Measurements from ENCODE around the gene REG1A. TPM values are rescaled to one million over a fixed set of nuclear protein-coding genes. Genes with fewer than 3 reads are reported as not detected.

Gene REG1A
- total and polyA plus RNA-seq, 9 of the 15 experiments (the other 6 are each of a cell fraction or from before 2014, with no cell fraction given), result 3.1 TPM; not detected in 8

DNA sequence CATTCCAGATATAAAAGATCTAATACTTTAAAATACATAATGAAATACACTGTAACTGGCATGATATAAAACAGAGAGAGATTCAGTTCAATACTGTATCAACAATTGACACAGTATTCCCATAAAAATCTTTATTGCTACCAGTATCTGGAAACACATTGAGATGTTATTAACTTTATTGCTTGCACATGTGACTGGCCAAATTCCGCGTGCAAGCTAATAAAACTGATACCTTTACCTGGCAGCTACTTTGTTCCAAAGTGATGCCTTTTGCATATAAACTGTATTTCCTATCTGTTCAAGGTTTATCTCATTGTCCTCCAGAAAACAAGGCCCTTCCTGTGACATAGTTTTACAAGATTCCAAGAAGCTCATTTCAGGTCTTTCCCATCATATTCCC is 17.1 kb upstream of the REG1A start:
- intact Hi-C loops (cut with micrococcal nuclease), result no loop called here
- 0% methylated on average over 2 of the region's 2 CpGs for WGBS (ENCODE audit: insufficient coverage, low coverage, missing lambda C conversion rate)
- TF ChIP-seq ZNF217 (CRISPR knock-in tag; IDR thresholded peaks at IDR 0.05) (no peak), STAT5A (IDR thresholded peaks at IDR 0.05; ENCODE audit: borderline replicate concordance, low read length) (no peak), MTA2 (IDR thresholded peaks at IDR 0.05; ENCODE audit: low read depth) (no peak), ZNF134 (CRISPR knock-in tag; conservative IDR thresholded peaks at IDR 0.05) (no peak), CEBPG (CRISPR knock-in tag; IDR thresholded peaks at IDR 0.05) (no peak), CEBPG (tag; conservative IDR thresholded peaks at IDR 0.05 in 1 of 2, IDR thresholded peaks at IDR 0.05 in 1 of 2) (no peak), SAFB2 (IDR thresholded peaks at IDR 0.05; ENCODE audit: borderline replicate concordance, low read depth, low read length, severe bottlenecking) (no peak), SMARCE1 (IDR thresholded peaks at IDR 0.05) (no peak), MYC (IDR thresholded peaks at IDR 0.05; ENCODE audit: low read depth, low read length) (no peak), MYC (CRISPR knock-in tag; IDR thresholded peaks at IDR 0.05; ENCODE audit: borderline replicate concordance, low read depth) (no peak), CXXC5 (CRISPR knock-in tag; IDR thresholded peaks at IDR 0.05) (no peak), ELF1 (tag; IDR thresholded peaks at IDR 0.05) (no peak), ZNF511 (CRISPR knock-in tag; IDR thresholded peaks at IDR 0.05) (no peak)
- TF ChIP-seq, protein P1, sequence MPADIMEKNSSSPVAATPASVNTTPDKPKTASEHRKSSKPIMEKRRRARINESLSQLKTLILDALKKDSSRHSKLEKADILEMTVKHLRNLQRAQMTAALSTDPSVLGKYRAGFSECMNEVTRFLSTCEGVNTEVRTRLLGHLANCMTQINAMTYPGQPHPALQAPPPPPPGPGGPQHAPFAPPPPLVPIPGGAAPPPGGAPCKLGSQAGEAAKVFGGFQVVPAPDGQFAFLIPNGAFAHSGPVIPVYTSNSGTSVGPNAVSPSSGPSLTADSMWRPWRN (IDR thresholded peaks at IDR 0.05; ENCODE audit: low read depth), result no peak
- TF ChIP-seq, protein P2, sequence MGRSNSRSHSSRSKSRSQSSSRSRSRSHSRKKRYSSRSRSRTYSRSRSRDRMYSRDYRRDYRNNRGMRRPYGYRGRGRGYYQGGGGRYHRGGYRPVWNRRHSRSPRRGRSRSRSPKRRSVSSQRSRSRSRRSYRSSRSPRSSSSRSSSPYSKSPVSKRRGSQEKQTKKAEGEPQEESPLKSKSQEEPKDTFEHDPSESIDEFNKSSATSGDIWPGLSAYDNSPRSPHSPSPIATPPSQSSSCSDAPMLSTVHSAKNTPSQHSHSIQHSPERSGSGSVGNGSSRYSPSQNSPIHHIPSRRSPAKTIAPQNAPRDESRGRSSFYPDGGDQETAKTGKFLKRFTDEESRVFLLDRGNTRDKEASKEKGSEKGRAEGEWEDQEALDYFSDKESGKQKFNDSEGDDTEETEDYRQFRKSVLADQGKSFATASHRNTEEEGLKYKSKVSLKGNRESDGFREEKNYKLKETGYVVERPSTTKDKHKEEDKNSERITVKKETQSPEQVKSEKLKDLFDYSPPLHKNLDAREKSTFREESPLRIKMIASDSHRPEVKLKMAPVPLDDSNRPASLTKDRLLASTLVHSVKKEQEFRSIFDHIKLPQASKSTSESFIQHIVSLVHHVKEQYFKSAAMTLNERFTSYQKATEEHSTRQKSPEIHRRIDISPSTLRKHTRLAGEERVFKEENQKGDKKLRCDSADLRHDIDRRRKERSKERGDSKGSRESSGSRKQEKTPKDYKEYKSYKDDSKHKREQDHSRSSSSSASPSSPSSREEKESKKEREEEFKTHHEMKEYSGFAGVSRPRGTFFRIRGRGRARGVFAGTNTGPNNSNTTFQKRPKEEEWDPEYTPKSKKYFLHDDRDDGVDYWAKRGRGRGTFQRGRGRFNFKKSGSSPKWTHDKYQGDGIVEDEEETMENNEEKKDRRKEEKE (IDR thresholded peaks at IDR 0.05; ENCODE audit: borderline replicate concordance in 1 of 2, control insufficient read depth in 1 of 2, low read depth in 2 of 2, low read length in 1 of 2), result no peak
- TF ChIP-seq, protein P3, sequence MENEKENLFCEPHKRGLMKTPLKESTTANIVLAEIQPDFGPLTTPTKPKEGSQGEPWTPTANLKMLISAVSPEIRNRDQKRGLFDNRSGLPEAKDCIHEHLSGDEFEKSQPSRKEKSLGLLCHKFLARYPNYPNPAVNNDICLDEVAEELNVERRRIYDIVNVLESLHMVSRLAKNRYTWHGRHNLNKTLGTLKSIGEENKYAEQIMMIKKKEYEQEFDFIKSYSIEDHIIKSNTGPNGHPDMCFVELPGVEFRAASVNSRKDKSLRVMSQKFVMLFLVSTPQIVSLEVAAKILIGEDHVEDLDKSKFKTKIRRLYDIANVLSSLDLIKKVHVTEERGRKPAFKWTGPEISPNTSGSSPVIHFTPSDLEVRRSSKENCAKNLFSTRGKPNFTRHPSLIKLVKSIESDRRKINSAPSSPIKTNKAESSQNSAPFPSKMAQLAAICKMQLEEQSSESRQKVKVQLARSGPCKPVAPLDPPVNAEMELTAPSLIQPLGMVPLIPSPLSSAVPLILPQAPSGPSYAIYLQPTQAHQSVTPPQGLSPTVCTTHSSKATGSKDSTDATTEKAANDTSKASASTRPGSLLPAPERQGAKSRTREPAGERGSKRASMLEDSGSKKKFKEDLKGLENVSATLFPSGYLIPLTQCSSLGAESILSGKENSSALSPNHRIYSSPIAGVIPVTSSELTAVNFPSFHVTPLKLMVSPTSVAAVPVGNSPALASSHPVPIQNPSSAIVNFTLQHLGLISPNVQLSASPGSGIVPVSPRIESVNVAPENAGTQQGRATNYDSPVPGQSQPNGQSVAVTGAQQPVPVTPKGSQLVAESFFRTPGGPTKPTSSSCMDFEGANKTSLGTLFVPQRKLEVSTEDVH (IDR thresholded peaks at IDR 0.05; ENCODE audit: low read depth, partially characterized antibody), result no peak

More for the DNA sequence above, 17.1 kb upstream of the REG1A start:
- Histone ChIP-seq H3K9me1 (ENCODE audit: control insufficient read depth, insufficient read depth, low read length) (no peaks in the 10 kb centered on the region), H3K79me2 (ENCODE audit: control insufficient read depth, insufficient read depth, low read length) (no peaks in the 10 kb centered on the region), H3K4me1 (replicated peaks in 1 of 2; ENCODE audit: control insufficient read depth in 2 of 2, insufficient read depth in 2 of 2, low read length in 2 of 2) (no peaks in the 10 kb centered on the region), H2AFZ (ENCODE audit: low read depth, low read length) (no peak overlapping the region), H3K4me3 (no peak overlapping the region), H3K9me3 (replicated peaks; ENCODE audit: control insufficient read depth, insufficient read depth, low read depth, low read length) (no peaks in the 10 kb centered on the region), H3K27ac (ENCODE audit: extremely low read depth, low read depth, low read length) (no peak overlapping the region), H3K36me3 (ENCODE audit: control insufficient read depth, insufficient read depth, low read length) (no peaks in the 10 kb centered on the region), H4K20me1 (replicated peaks; ENCODE audit: control insufficient read depth, insufficient read depth, low read length) (no peaks in the 10 kb centered on the region), H3K4me2 (ENCODE audit: insufficient read depth, low read length) (no peak overlapping the region), H3K9ac (ENCODE audit: insufficient read depth in 1 of 2, low read depth in 2 of 2, low read length in 2 of 2) (no peak overlapping the region), H3K27me3 (ENCODE audit: control insufficient read depth in 2 of 2, insufficient read depth in 2 of 2, low read length in 2 of 2) (no peaks in the 10 kb centered on the region)
- DNase-seq (ENCODE audit: extremely low read depth in 1 of 4, low spot score in 3 of 4) (no peak), ATAC-seq (no peak), FAIRE-seq (no peak)
- BruUV-seq (replicated peaks), result no TSS peak
- in situ Hi-C loops (cut with MboI), result no loop called here
- ChIA-PET POLR2A (no interaction called here), CTCF (ENCODE audit: low intra/inter-chr PET ratio) (no interaction called here)

Measured in K562 (cell line).